IPS-15b (cell line): ENCODE data around the gene PTPRN2.

Experiments used
- H3K27me3 ChIP-seq: one replicate; pipeline ENCODE4 v1.6.1; 2013; ENCODE audit warnings: low read length; ENCODE audit not compliant: control insufficient read depth, insufficient read depth
- H3K36me3 ChIP-seq: one replicate; pipeline ENCODE4 v1.6.1; 2013; ENCODE audit warnings: low read length; ENCODE audit not compliant: control insufficient read depth, insufficient read depth
- H3K4me1 ChIP-seq: one replicate; pipeline ENCODE4 v1.6.1; 2013; ENCODE audit warnings: mild to moderate bottlenecking, low read length; ENCODE audit not compliant: control insufficient read depth, insufficient read depth
- H3K4me3 ChIP-seq: one replicate; pipeline ENCODE4 v1.5.1; 2013; ENCODE audit warnings: low read depth, low read length
- H3K9ac ChIP-seq: one replicate; pipeline ENCODE4 v1.6.1; 2013; ENCODE audit warnings: low read depth, mild to moderate bottlenecking, low read length
- H3K9me3 ChIP-seq: one replicate; pipeline ENCODE4 v1.6.1; 2013; ENCODE audit warnings: mild to moderate bottlenecking, low read length; ENCODE audit not compliant: control insufficient read depth, insufficient read depth

The PTPRN2 gene

DNA sequence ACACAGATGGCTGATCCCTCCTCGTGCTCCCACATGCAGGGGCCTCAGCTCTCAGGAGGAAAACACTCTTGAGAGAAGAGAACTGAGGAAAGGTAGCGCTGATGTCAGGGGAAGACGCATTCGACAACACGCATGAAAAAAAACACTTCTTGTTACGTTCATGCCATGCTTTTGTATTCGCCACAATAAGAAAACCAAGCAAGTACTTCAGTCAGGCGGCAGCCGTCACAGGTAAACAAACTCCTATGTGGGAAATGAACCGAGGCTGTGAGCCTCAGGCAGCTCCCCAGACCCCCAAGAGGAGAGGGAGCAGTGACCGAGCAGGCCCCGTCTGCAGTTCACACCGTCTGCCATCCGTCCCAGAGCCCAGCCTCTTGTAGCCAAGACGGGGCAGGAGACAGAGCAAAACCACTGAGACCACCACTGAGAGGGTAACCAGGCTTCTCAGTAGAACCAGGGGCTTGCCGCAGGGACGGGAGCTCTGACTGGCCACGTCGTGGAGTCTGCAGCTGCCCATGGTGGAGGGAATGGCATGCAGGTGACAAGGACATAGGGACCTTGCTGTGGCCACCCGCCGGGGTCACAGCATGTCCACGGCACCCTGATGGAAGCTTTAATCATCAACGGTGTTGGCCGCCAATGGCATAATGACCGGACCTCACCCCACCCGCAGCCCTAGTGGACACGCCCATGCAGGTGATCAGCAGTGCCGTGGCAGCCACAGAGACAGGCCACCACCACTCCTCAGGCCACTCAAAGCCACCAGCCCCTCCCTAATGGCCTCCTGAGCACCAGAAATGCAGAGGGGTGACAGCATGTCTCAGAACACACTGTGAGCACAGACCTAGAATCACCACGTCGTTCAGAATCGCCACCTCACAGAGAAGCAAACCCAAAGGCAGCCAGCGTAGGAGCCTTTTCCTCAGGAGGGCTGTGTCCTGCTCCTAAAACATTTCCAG is 304.3 kb downstream of the PTPRN2 start:
- no peak overlapping the region for H3K9ac ChIP-seq
- no peaks in the 10 kb centered on the region for H3K36me3 ChIP-seq
- no peaks in the 10 kb centered on the region for H3K9me3 ChIP-seq
- no peaks in the 10 kb centered on the region for H3K4me1 ChIP-seq
- H3K27me3 ChIP-seq: no peaks in the 10 kb centered on the region
- no peak overlapping the region for H3K4me3 ChIP-seq

GRCh38 chr7:158282461-158283001 is 305.1 kb downstream of the PTPRN2 start:
- H3K9ac ChIP-seq: no peak overlapping the region
- no peaks in the 10 kb centered on the region for H3K36me3 ChIP-seq
- H3K4me3 ChIP-seq: no peak overlapping the region
- H3K9me3 ChIP-seq: no peaks in the 10 kb centered on the region
- no peaks in the 10 kb centered on the region for H3K4me1 ChIP-seq
- H3K27me3 ChIP-seq: no peaks in the 10 kb centered on the region

GRCh38 chr7:158281441-158281840 is 306.2 kb downstream of the PTPRN2 start:
- Histone ChIP-seq H3K36me3 (no peaks in the 10 kb centered on the region), H3K4me1 (no peaks in the 10 kb centered on the region), H3K27me3 (no peaks in the 10 kb centered on the region), H3K9me3 (no peaks in the 10 kb centered on the region), H3K9ac (no peak overlapping the region), H3K4me3 (no peak overlapping the region)

DNA sequence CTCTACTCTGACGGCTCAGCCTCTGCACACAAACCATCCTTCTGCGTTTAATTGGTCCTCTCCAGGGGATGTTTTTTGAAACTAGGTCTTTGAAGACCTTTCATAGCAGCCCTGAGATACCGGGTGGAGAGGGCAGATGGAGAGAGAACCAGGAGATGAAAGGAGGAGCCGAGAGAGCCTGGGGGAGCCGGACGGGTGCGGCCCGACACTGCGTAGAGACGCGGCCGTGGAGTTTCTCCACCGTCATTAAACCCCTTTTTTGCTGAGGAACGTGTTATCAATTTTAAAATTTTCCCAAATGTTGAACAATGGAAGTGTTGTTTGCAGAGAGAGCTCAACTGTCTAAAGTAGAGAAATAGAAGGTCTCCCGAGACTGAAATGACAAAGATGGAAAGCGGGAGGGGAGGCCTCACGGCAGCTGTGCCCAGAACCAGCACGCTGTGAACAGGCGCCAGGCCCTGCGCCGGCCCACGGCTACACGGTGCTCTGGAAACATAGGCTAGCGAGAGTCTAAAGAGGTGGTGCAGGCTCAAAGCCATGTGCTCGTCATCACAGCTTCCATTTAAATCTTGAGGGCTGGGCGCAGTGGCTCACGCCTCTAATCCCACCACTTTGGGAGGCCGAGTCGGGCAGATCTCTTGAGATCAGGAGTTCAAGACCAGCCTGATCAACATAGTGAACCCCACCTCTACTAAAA is 307.0 kb downstream of the PTPRN2 start:
- Histone ChIP-seq H3K9me3 (no peaks in the 10 kb centered on the region), H3K27me3 (no peaks in the 10 kb centered on the region), H3K9ac (no peak overlapping the region), H3K4me1 (no peaks in the 10 kb centered on the region), H3K4me3 (no peak overlapping the region), H3K36me3 (no peaks in the 10 kb centered on the region)

DNA sequence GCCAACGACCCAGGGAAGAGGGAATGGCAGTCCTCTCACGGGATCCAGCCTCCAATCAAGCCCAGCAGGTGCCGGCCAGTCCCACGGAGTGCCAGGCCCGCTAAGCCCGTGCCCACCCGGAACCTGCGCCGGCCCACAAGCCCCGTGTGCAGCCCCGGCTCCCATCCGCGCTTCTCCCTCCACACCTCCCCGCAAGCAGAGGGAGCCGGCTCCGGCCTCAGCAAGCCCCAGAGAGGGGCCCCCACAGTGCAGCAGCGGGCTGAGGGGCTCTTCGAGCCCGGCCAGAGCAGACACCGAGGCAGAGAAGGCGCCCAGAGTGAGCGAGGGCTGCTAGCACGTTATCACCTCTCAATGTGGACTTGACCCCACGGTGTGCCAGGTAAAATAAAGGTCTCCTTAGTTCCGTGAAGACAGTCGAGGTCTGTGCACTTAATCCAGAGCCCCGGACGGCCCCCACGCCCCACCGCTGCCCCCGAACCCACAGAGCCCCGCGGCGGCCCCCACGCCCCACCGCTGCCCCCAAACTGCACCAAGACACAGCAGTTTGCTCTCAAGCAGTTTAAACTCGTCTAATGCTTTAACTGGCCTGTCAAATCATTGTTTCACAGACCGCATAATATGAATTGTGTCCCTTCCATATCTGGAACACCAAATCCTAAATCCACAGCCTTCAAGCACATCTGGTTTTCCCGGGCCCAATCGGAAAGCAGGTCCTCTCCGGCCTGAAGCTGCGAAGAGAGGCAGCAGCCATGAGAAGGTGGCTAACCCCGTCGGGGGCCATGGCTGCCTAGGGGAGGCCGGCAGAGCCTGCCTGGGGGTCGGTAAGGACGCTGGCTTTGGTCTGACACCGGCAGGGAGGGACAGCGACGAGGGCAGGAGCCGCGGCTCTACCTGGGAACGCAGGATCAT is 307.8 kb downstream of the PTPRN2 start:
- Histone ChIP-seq H3K4me1 (no peaks in the 10 kb centered on the region), H3K4me3 (no peak overlapping the region), H3K36me3 (no peaks in the 10 kb centered on the region), H3K27me3 (no peaks in the 10 kb centered on the region), H3K9ac (no peak overlapping the region), H3K9me3 (no peaks in the 10 kb centered on the region)

DNA sequence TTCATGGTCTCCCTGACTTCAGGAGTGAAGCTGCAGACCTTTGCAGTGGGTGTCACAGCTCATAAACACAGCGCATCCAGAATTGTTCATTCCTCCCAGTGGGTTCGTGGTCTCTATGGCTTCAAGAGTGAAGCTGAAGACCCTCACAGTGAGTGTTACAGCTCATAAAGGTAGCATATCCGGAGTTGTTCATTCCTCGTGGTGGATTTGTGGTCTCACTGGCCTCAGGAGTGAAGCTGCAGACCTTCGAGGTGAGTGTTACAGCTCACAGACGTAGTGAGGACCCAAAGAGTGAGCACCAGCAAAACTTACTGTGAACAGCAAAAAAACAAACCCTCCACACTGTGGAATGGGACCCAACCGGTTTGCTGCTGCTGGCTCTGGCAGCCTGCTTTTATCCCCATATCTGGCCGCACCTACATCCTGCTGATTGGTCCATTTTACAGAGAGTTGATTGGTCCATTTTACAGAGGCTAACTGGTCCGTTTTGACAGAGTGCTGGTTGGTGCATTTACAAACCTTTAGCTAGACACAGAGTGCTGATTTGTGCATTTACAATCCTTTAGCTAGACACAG is 308.8 kb downstream of the PTPRN2 start:
- H3K4me3 ChIP-seq: no peak overlapping the region
- no peaks in the 10 kb centered on the region for H3K9me3 ChIP-seq
- peaks cover 2% of the 10 kb centered on the region for H3K36me3 ChIP-seq
- no peaks in the 10 kb centered on the region for H3K4me1 ChIP-seq
- H3K27me3 ChIP-seq: no peaks in the 10 kb centered on the region
- no peak overlapping the region for H3K9ac ChIP-seq

- Histone ChIP-seq H3K27me3 (no peaks in the 10 kb centered on the region), H3K4me3 (no peak overlapping the region), H3K9me3 (no peaks in the 10 kb centered on the region), H3K36me3 (peaks cover 3% of the 10 kb centered on the region), H3K4me1 (no peaks in the 10 kb centered on the region), H3K9ac (no peak overlapping the region)
Measured at GRCh38 chr7:158277219-158278141, 310.1 kb downstream of the PTPRN2 start.

DNA sequence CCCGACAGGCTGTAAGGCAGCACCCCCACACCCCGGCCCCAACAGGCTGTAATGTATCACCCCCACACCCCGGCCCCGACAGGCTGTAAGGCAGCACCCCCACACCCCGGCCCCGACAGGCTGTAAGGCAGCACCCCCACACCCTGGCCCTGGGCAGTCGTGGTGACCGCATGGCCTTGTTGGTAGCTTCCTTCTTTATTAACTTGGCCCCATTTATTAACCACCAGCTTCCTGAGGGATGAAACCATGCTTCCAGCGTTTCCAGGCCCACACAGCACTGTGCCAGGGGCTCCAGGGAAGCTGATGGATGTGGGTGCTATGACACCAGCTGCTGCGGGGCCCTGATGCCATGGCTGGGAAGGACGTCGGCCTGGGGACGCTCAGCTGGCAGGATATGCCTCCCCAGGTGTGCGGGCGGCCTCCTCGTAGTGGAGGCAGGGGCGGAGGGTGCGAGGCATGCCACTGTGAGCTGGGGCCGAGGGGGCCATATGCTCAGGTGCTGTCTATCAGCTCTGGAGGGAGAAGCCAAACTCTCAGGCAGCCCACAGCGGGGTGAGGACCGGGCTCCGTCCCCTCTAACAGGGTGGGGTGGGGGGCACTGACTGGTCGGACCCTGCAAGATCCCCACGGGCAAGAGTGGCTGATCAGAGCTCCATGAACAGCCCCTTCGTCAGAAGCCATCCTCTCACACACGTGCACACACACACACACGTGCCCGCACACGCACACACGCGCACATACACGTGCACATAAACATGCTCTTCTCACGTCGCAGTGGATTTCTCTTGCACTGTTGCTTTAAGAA is 311.0 kb downstream of the PTPRN2 start:
- H3K9ac ChIP-seq: no peak overlapping the region
- H3K4me1 ChIP-seq: no peaks in the 10 kb centered on the region
- peaks cover 3% of the 10 kb centered on the region for H3K36me3 ChIP-seq
- H3K9me3 ChIP-seq: no peaks in the 10 kb centered on the region
- H3K4me3 ChIP-seq: no peak overlapping the region
- no peaks in the 10 kb centered on the region for H3K27me3 ChIP-seq

DNA sequence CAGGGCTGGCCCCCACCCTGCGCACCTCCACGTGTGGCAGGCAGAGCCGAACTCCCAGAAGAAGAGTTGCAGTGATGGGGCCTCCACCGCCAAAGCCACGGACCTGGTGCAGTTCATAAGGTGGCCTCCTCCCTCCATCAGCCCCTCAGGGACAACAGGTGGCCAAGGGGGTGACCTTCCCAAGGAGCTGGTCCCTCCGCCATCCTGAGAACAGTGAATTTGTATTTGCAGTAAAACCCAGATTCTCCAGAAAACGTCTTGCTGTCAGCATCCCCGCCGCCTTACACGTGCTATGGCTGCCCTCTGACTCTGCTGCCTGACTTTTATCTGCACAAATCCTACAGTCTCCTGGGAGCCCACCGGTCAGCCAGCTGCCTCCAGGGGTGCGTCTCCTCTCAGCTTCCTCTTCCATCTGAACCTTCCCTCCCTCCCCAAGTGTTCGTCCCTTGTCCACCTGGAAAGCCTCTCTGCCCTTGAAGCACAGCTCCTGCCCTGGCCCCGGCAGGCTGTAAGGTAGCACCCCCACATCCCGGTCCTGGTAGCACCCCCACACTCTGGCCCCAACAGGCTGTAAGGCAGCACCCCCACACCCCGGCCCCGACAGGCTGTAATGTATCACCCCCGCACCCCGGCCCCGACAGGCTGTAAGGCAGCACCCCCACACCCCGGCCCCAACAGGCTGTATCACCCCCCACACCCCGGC is 311.8 kb downstream of the PTPRN2 start:
- no peak overlapping the region for H3K9ac ChIP-seq
- H3K36me3 ChIP-seq: peaks cover 3% of the 10 kb centered on the region
- no peaks in the 10 kb centered on the region for H3K9me3 ChIP-seq
- no peaks in the 10 kb centered on the region for H3K27me3 ChIP-seq
- no peaks in the 10 kb centered on the region for H3K4me1 ChIP-seq
- no peak overlapping the region for H3K4me3 ChIP-seq
